Type B pancreatic cell (in vitro differentiated cells): ENCODE results near the gene SAP30L. TPM values are rescaled to one million over a fixed set of nuclear protein-coding genes. Genes with fewer than 3 reads are reported as not detected.

Source experiments
- DNase-seq: peaks from one replicate; pipeline ENCODE4 v3.0.0; 2021; ENCODE audit warnings: mixed read lengths; ENCODE audit not compliant: unreplicated experiment; ENCODE audit errors: extremely low spot score
- H3K27ac Mint-ChIP-seq: 2 replicates; pipeline ENCODE4 v1.8.0; 2021; ENCODE audit warnings: mild to moderate bottlenecking, mixed read lengths
- H3K27me3 Mint-ChIP-seq: 2 replicates; pipeline ENCODE4 v1.8.0; 2021; ENCODE audit warnings: mixed read lengths
- H3K36me3 Mint-ChIP-seq: 2 replicates; pipeline ENCODE4 v1.8.0; 2021; ENCODE audit warnings: mixed read lengths
- H3K4me1 Mint-ChIP-seq: one replicate; pipeline ENCODE4 v1.8.0; 2021; ENCODE audit warnings: mixed read lengths; ENCODE audit not compliant: unreplicated experiment
- H3K4me3 Mint-ChIP-seq: 2 replicates; pipeline ENCODE4 v1.8.0; 2021; ENCODE audit warnings: mild to moderate bottlenecking, mixed read lengths
- H3K9me3 Mint-ChIP-seq: 2 replicates; pipeline ENCODE4 v1.8.0; 2021; ENCODE audit warnings: mixed read lengths
- CTCF ChIP-seq: fragments of 200-600 bp; sonication (generic); conservative IDR thresholded peaks from 2 replicates; pipeline ENCODE4 v1.5.0; 2021; ENCODE audit warnings: antibody characterized with exemption, mild to moderate bottlenecking
- total RNA-seq: library from RNA; stranded (reverse); gene quantifications from 2 replicates; pipeline ENCODE4 v1.2.1, GENCODE V29; 2021; ENCODE audit warnings: low replicate concordance

The SAP30L gene
- total RNA-seq, 1 donor from 2014 or later, result 43.7 TPM

GRCh38 chr5:154421868-154422267, 23.9 kb upstream of the SAP30L start:
- Mint-ChIP-seq H3K36me3 (peaks cover 16% of the 10 kb centered on the region), H3K4me1 (no peaks in the 10 kb centered on the region), H3K9me3 (no peaks in the 10 kb centered on the region), H3K27ac (no peak overlapping the region), H3K4me3 (no peak overlapping the region), H3K27me3 (no peaks in the 10 kb centered on the region)
- no peak for DNase-seq
- TF ChIP-seq CTCF, result peak; percentile 53

GRCh38 chr5:154422298-154422697, 23.5 kb upstream of the SAP30L start:
- H3K36me3 Mint-ChIP-seq, result peaks cover 16% of the 10 kb centered on the region
- no peak for TF ChIP-seq CTCF
- H3K4me3 Mint-ChIP-seq, result no peak overlapping the region
- no peaks in the 10 kb centered on the region for H3K9me3 Mint-ChIP-seq
- H3K4me1 Mint-ChIP-seq, result no peaks in the 10 kb centered on the region
- no peaks in the 10 kb centered on the region for H3K27me3 Mint-ChIP-seq
- no peak overlapping the region for H3K27ac Mint-ChIP-seq
- no peak for DNase-seq

GRCh38 chr5:154428208-154428607, 17.6 kb upstream of the SAP30L start:
- Mint-ChIP-seq H3K36me3 (peaks cover 6% of the 10 kb centered on the region), H3K9me3 (no peaks in the 10 kb centered on the region), H3K27ac (no peak overlapping the region), H3K4me1 (no peaks in the 10 kb centered on the region), H3K4me3 (no peak overlapping the region), H3K27me3 (no peaks in the 10 kb centered on the region)
- DNase-seq, result no peak
- no peak for TF ChIP-seq CTCF

- H3K4me1 Mint-ChIP-seq, result no peaks in the 10 kb centered on the region
- H3K36me3 Mint-ChIP-seq, result peaks cover 13% of the 10 kb centered on the region
- H3K9me3 Mint-ChIP-seq, result no peaks in the 10 kb centered on the region
- no peak for TF ChIP-seq CTCF
- H3K27me3 Mint-ChIP-seq, result no peaks in the 10 kb centered on the region
- no peak overlapping the region for H3K4me3 Mint-ChIP-seq
- DNase-seq, result no peak
- no peak overlapping the region for H3K27ac Mint-ChIP-seq
These were observed 16.5 kb upstream of the SAP30L start for GRCh38 chr5:154429341-154429740.

- no peaks in the 10 kb centered on the region for H3K27me3 Mint-ChIP-seq
- DNase-seq, result no peak
- no peak overlapping the region for H3K4me3 Mint-ChIP-seq
- no peaks in the 10 kb centered on the region for H3K4me1 Mint-ChIP-seq
- peaks cover 15% of the 10 kb centered on the region for H3K36me3 Mint-ChIP-seq
- no peaks in the 10 kb centered on the region for H3K9me3 Mint-ChIP-seq
- TF ChIP-seq CTCF, result no peak
- no peak overlapping the region for H3K27ac Mint-ChIP-seq
These were observed 15.3 kb upstream of the SAP30L start for GRCh38 chr5:154430466-154430865.

GRCh38 chr5:154430961-154431630, 14.7 kb upstream of the SAP30L start:
- Mint-ChIP-seq H3K9me3 (no peaks in the 10 kb centered on the region), H3K4me3 (no peak overlapping the region), H3K27ac (no peak overlapping the region), H3K36me3 (peaks cover 19% of the 10 kb centered on the region), H3K4me1 (no peaks in the 10 kb centered on the region), H3K27me3 (no peaks in the 10 kb centered on the region)
- DNase-seq, result no peak
- TF ChIP-seq CTCF, result no peak
